Nephron progenitor cell (in vitro differentiated cells): ENCODE results near the gene ATCAY.

Source experiments
- DNase-seq: peaks from one replicate; pipeline ENCODE4 v3.0.0; 2021
- H3K27ac Mint-ChIP-seq: 2 replicates; pipeline ENCODE4 v1.8.0; 2021; ENCODE audit warnings: mild to moderate bottlenecking, moderate library complexity, mixed read lengths
- H3K27me3 Mint-ChIP-seq: 2 replicates; pipeline ENCODE4 v1.8.0; 2021; ENCODE audit warnings: mild to moderate bottlenecking, low read depth, mixed read lengths; ENCODE audit not compliant: poor library complexity
- H3K36me3 Mint-ChIP-seq: 2 replicates; pipeline ENCODE4 v1.8.0; 2021; ENCODE audit warnings: low read depth, mixed read lengths
- H3K4me1 Mint-ChIP-seq: 2 replicates; pipeline ENCODE4 v1.8.0; 2021; ENCODE audit warnings: mixed read lengths
- H3K4me3 Mint-ChIP-seq: 2 replicates; pipeline ENCODE4 v1.8.0; 2021; ENCODE audit warnings: mild to moderate bottlenecking, moderate library complexity, mixed read lengths
- H3K9me3 Mint-ChIP-seq: 2 replicates; pipeline ENCODE4 v1.8.0; 2021; ENCODE audit warnings: mild to moderate bottlenecking, moderate library complexity, mixed read lengths
- CTCF ChIP-seq: fragments of 200-600 bp; sonication (generic); IDR thresholded peaks from 2 replicates; pipeline ENCODE4 v1.5.0; 2021; ENCODE audit warnings: antibody characterized with exemption

The ATCAY gene

GRCh38 chr19:3835055-3835435 lies 45.4 kb upstream of the ATCAY start:
- Mint-ChIP-seq H3K27ac (no peak overlapping the region), H3K36me3 (no peaks in the 10 kb centered on the region), H3K9me3 (no peaks in the 10 kb centered on the region), H3K27me3 (peaks cover 7% of the 10 kb centered on the region), H3K4me1 (peaks cover 20% of the 10 kb centered on the region), H3K4me3 (no peak overlapping the region)
- DNase-seq, result no peak
- no peak for TF ChIP-seq CTCF

GRCh38 chr19:3836887-3837286 lies 43.6 kb upstream of the ATCAY start:
- Mint-ChIP-seq H3K27ac (no peak overlapping the region), H3K4me1 (peaks cover 15% of the 10 kb centered on the region), H3K9me3 (no peaks in the 10 kb centered on the region), H3K4me3 (no peak overlapping the region), H3K27me3 (peaks cover 7% of the 10 kb centered on the region), H3K36me3 (no peaks in the 10 kb centered on the region)
- no peak for TF ChIP-seq CTCF
- no peak for DNase-seq

GRCh38 chr19:3837332-3837731 lies 43.2 kb upstream of the ATCAY start:
- Mint-ChIP-seq H3K9me3 (no peaks in the 10 kb centered on the region), H3K4me3 (no peak overlapping the region), H3K4me1 (peaks cover 15% of the 10 kb centered on the region), H3K27ac (no peak overlapping the region), H3K36me3 (no peaks in the 10 kb centered on the region), H3K27me3 (peaks cover 7% of the 10 kb centered on the region)
- TF ChIP-seq CTCF, result no peak
- DNase-seq, result no peak

GRCh38 chr19:3837922-3838321 lies 42.6 kb upstream of the ATCAY start:
- Mint-ChIP-seq H3K4me3 (no peak overlapping the region), H3K27me3 (peaks cover 7% of the 10 kb centered on the region), H3K27ac (no peak overlapping the region), H3K36me3 (no peaks in the 10 kb centered on the region), H3K4me1 (peaks cover 15% of the 10 kb centered on the region), H3K9me3 (no peaks in the 10 kb centered on the region)
- no peak for DNase-seq
- TF ChIP-seq CTCF, result no peak

GRCh38 chr19:3838661-3839060 lies 41.8 kb upstream of the ATCAY start:
- DNase-seq, result no peak
- Mint-ChIP-seq H3K27ac (peak overlapping the region; percentile 80), H3K4me1 (peaks cover 11% of the 10 kb centered on the region), H3K36me3 (no peaks in the 10 kb centered on the region), H3K27me3 (peaks cover 7% of the 10 kb centered on the region), H3K4me3 (no peak overlapping the region), H3K9me3 (no peaks in the 10 kb centered on the region)
- no peak for TF ChIP-seq CTCF

GRCh38 chr19:3839941-3840340 lies 40.5 kb upstream of the ATCAY start:
- Mint-ChIP-seq H3K9me3 (no peaks in the 10 kb centered on the region), H3K36me3 (no peaks in the 10 kb centered on the region), H3K4me3 (no peak overlapping the region), H3K4me1 (peaks cover 11% of the 10 kb centered on the region), H3K27ac (no peak overlapping the region), H3K27me3 (peaks cover 7% of the 10 kb centered on the region)
- TF ChIP-seq CTCF, result no peak
- no peak for DNase-seq
